NT2/D1 (cell line): ENCODE results near the gene OR1Q1.
"Not testable (repeated sequence)": the region's sequence is repeated elsewhere in the genome, so short reads cannot be mapped to it uniquely, and the experiment has no call there.

ENCODE experiments used
- DNase-seq: peaks from one replicate; pipeline ENCODE4 v3.0.0-alpha.2; 2011; ENCODE audit warnings: low read depth, low spot score
- H3K27me3 ChIP-seq: 2 replicates; pipeline ENCODE4 v1.6.0; 2011; ENCODE audit warnings: mild to moderate bottlenecking; ENCODE audit not compliant: insufficient read length, insufficient read depth
- H3K36me3 ChIP-seq: 2 replicates; pipeline ENCODE4 v1.6.1; 2011; ENCODE audit warnings: mild to moderate bottlenecking, low read length, mixed read lengths; ENCODE audit not compliant: insufficient read depth, insufficient read length
- H3K4me1 ChIP-seq: 2 replicates; pipeline ENCODE4 v1.5.1; 2011; ENCODE audit not compliant: insufficient read depth, insufficient read length
- H3K4me3 ChIP-seq: 2 replicates; pipeline ENCODE4 v1.5.1; 2011; ENCODE audit warnings: low read depth; ENCODE audit not compliant: insufficient read length
- H3K9ac ChIP-seq: 2 replicates; pipeline ENCODE4 v1.6.0; 2011; ENCODE audit warnings: low read depth; ENCODE audit not compliant: insufficient read length
- H3K9me3 ChIP-seq: 2 replicates; pipeline ENCODE4 v1.5.1; 2011; ENCODE audit warnings: mild to moderate bottlenecking, low read length; ENCODE audit not compliant: insufficient read depth
- SUZ12 ChIP-seq: IDR thresholded peaks from 2 replicates; pipeline ENCODE4 v1.6.1; 2011; ENCODE audit not compliant: insufficient read length, insufficient read depth; ENCODE audit errors: extremely low read depth
- YY1 ChIP-seq: IDR thresholded peaks from 2 replicates; pipeline ENCODE4 v1.6.1; 2011; ENCODE audit not compliant: insufficient read length, insufficient read depth
- ZNF274 ChIP-seq: IDR thresholded peaks from 2 replicates; pipeline ENCODE4 v1.6.1; 2011; ENCODE audit warnings: mild to moderate bottlenecking, low read depth, low read length

Gene OR1Q1

DNA sequence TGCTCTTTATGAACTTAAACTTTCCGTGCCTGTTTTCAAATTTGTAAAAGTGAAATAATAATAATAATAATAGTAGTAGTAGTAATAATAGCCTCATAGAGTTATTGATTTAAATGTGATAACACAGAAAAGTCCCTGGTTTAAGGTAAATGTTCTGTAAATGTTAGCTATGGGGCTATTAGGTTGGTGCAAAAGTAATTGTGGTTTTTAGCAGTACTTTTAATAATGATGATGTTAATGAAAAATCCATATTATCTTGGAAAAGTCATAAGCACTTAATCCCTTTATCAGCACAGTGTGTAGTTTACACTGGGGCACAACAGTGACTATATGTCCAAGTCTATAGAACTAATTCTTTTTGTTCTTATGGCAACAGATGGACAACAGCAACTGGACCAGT is at the start of gene OR1Q1:
Gene OR1Q1, plus strand, starts transcription at position 377 of the 400 bp plus-strand sequence. Its CDS starts 0 bp downstream, at position 377.
- no peaks in the 10 kb centered on the region for H3K27me3 ChIP-seq
- TF ChIP-seq SUZ12 (no peak), YY1 (no peak), ZNF274 (no peak)

GRCh38 chr9:122567901-122568300 is 46.6 kb upstream of the OR1Q1 start:
- Histone ChIP-seq H3K4me1 (no peaks in the 10 kb centered on the region), H3K9ac (no peak overlapping the region), H3K27me3 (no peaks in the 10 kb centered on the region), H3K36me3 (no peaks in the 10 kb centered on the region), H3K4me3 (no peak overlapping the region), H3K9me3 (no peaks in the 10 kb centered on the region)
- no peak for DNase-seq
- TF ChIP-seq SUZ12 (no peak), YY1 (no peak), ZNF274 (no peak)

More for the DNA sequence above, at the start of gene OR1Q1:
- Histone ChIP-seq H3K4me1 (no peaks in the 10 kb centered on the region), H3K9ac (no peak within 1 kb of the TSS), H3K9me3 (no peaks in the 10 kb centered on the region), H3K4me3 (no peak within 1 kb of the TSS), H3K36me3 (no peaks in the 10 kb centered on the region)
- DNase-seq = no peak

GRCh38 chr9:122572456-122572855 is 42.1 kb upstream of the OR1Q1 start:
- Histone ChIP-seq H3K36me3 (no peaks in the 10 kb centered on the region), H3K9me3 (no peaks in the 10 kb centered on the region; the same call in 1 of the 2 replicates), H3K27me3 (no peaks in the 10 kb centered on the region), H3K4me1 (no peaks in the 10 kb centered on the region), H3K4me3 (no peak overlapping the region), H3K9ac (no peak overlapping the region)
- no peak for DNase-seq
- no peak for TF ChIP-seq ZNF274
- TF ChIP-seq SUZ12 = no peak
- TF ChIP-seq YY1 = no peak

DNA sequence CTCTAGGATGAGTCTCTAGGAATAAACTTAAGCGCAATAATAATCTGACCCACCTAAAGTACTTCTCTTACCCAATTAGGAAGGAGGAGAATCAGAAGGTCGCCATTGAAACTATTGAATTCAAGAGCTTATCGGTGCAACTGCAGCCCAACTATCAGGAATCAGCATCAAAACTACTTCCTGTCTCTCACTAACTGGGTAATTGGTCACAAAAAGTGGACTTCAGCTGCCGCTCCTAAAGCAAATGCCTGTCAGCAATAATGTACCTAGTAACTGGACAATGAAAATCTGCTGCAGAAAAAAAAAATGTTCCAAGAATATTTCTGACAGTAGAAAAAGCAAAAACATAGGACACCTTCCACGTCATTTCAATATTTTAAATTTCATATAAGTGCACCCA is 34.7 kb upstream of the OR1Q1 start:
- TF ChIP-seq YY1 = no peak
- no peak for TF ChIP-seq ZNF274
- no peak for TF ChIP-seq SUZ12
- H3K27me3 ChIP-seq = no peaks in the 10 kb centered on the region
- no peaks in the 10 kb centered on the region for H3K4me1 ChIP-seq
- no peaks in the 10 kb centered on the region; the same call in 1 of the 2 replicates for H3K9me3 ChIP-seq
- H3K9ac ChIP-seq = no peak overlapping the region
- H3K4me3 ChIP-seq = no peak overlapping the region
- DNase-seq = no peak
- H3K36me3 ChIP-seq = no peaks in the 10 kb centered on the region

- Histone ChIP-seq H3K4me3 (no peak overlapping the region), H3K36me3 (no peaks in the 10 kb centered on the region), H3K4me1 (no peaks in the 10 kb centered on the region), H3K9ac (no peak overlapping the region), H3K9me3 (no peaks in the 10 kb centered on the region; the same call in 1 of the 2 replicates), H3K27me3 (no peaks in the 10 kb centered on the region)
- no peak for DNase-seq
- TF ChIP-seq SUZ12 = no peak
- TF ChIP-seq ZNF274 = no peak
- TF ChIP-seq YY1 = no peak
Measured at GRCh38 chr9:122580360-122580759, 34.2 kb upstream of the OR1Q1 start.

DNA sequence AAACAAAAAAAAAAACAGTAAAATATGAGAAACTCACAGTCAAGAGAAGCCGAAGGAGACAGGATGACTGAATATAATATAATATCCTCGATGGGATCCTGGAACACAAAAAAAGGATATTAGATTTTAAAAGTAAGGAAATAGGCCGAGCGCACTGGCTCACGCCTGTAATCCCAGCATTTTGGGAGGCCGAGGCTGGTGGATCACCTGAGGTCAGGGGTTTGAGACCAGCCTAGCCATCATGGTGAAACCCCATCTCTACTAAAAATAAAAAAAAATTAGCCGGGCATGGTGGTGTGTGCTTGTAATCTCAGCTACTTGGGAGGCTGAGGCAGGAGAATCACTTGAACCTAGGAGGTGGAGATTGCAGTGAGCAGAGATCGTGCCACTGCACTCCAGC is 31.3 kb upstream of the OR1Q1 start, which contains the start of gene OR1L8:
Gene OR1L8, minus strand, starts transcription at position 101 of the 400 bp plus-strand sequence. CDS start 14,907 bp downstream, outside the sequence.
- not testable (repeated sequence) for H3K4me1 ChIP-seq

DNA sequence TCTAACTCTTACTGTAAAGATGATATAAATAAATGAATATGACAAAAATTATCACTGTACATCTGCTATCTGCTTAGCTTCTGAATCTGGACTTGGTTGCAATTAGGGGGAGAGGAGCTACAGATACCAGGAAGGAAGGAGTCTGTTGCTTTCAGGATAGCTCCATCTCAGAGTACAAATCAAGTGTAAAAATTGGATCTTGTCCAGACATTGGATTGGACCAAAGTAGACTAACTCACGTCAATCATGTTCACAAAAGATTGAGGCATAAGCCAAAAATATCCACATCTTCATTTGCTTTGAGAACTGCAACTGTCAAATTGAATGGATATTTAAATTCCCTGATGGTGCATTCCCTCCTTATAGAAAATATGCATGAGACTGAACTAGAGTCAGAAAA is 8.8 kb upstream of the OR1Q1 start:
- H3K4me1 ChIP-seq = no peaks in the 10 kb centered on the region
- H3K9ac ChIP-seq = no peak overlapping the region
- peaks cover 7% of the 10 kb centered on the region; the same call in 1 of the 2 replicates for H3K9me3 ChIP-seq
- H3K27me3 ChIP-seq = no peaks in the 10 kb centered on the region
- no peak overlapping the region for H3K4me3 ChIP-seq
- no peak for TF ChIP-seq SUZ12
- TF ChIP-seq ZNF274 = no peak
- no peak for TF ChIP-seq YY1
- no peaks in the 10 kb centered on the region for H3K36me3 ChIP-seq
- no peak for DNase-seq

More for the DNA sequence above, 31.3 kb upstream of the OR1Q1 start, which contains the start of gene OR1L8:
- not testable (repeated sequence) for H3K9ac ChIP-seq, H3K9me3 ChIP-seq, H3K27me3 ChIP-seq, H3K4me3 ChIP-seq, DNase-seq, H3K36me3 ChIP-seq

DNA sequence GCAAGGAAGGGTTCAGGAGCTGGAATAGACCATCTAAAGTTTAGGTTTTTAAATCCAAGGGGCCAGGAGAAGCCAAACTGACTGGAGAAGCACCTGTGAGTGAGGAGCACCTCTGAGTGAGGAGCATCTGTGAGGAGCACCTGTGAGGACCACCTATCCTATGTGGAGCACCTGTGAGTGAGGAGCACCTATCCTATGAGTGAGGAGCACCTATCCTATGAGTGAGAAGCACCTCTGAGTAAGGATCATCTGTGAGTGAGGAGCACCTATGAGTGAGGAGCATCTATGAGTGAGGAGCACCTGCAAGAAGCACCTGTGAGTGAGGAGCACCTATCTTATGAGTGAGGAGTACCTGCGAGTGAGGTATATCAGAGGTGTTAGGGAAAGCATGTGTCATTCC is 8.0 kb upstream of the OR1Q1 start:
- Histone ChIP-seq H3K9me3 (peaks cover 6% of the 10 kb centered on the region; the same call in 1 of the 2 replicates), H3K36me3 (no peaks in the 10 kb centered on the region), H3K27me3 (no peaks in the 10 kb centered on the region), H3K4me1 (no peaks in the 10 kb centered on the region), H3K9ac (no peak overlapping the region), H3K4me3 (no peak overlapping the region)
- no peak for TF ChIP-seq SUZ12
- TF ChIP-seq ZNF274 = no peak
- no peak for TF ChIP-seq YY1
- DNase-seq = no peak
